SK-N-SH (cell line): Measurements from ENCODE around the gene MAPK10. TPM values are rescaled to one million over a fixed set of nuclear protein-coding genes. Genes with fewer than 3 reads are reported as not detected.

Experiments used
- CTCF ChIA-PET: fragments of 300-600, 350-600 bp; formaldehyde crosslinking; extraction: SDS; loops from one replicate; lab custom pipeline; 2021; lab: Yijun Ruan, JAX
- POLR2A ChIA-PET: fragments of 350-600 bp; sonication (Branson Sonifier 250); formaldehyde crosslinking; extraction: SDS; loops from one replicate; lab custom pipeline; 2020; ENCODE audit warnings: antibody characterized with exemption, inconsistent platforms; lab: Yijun Ruan, JAX
- DNase-seq: peaks from one replicate; pipeline ENCODE4 v3.0.0; 2012
- H2AFZ ChIP-seq: fragments of 200-600 bp; sonication (generic); 2 replicates; pipeline ENCODE4 v1.8.1; 2016; ENCODE audit warnings: antibody characterized with exemption, mild to moderate bottlenecking, low read depth
- H3F3A ChIP-seq: fragments of 200-600 bp; sonication (generic); replicated peaks from 2 replicates; pipeline ENCODE3; 2016; ENCODE audit warnings: antibody characterized with exemption, mild to moderate bottlenecking; ENCODE audit not compliant: insufficient read depth
- H3K27ac ChIP-seq, 2 experiments: fragments of 200-500 bp in 1 of 2; fragments of 200-600 bp in 1 of 2; sonication (Bioruptor generic) in 1 of 2; sonication (generic), shearing (Covaris generic) in 1 of 2; 2 replicates each; pipeline versions ENCODE4 v1.5.1 to v1.6.1; 2014 to 2016; ENCODE audit warnings: low read depth in 2 of 2, inconsistent platforms in 1 of 2, low read length in 1 of 2, mild to moderate bottlenecking in 1 of 2, mixed read lengths in 1 of 2
- H3K27me3 ChIP-seq: fragments of 200-600 bp; sonication (generic), shearing (Covaris generic); 2 replicates; pipeline ENCODE4 v1.6.1; 2016; ENCODE audit warnings: mixed run types; ENCODE audit not compliant: insufficient read depth
- H3K36me3 ChIP-seq, 2 experiments: fragments of 200-500 bp in 1 of 2; fragments of 200-600 bp in 1 of 2; sonication (Bioruptor generic) in 1 of 2; sonication (generic) in 1 of 2; replicated peaks in 1 of 2; 2 replicates each; pipeline versions ENCODE3 to v1.5.1; 2014 to 2016; ENCODE audit warnings: low read length in 1 of 2, mild to moderate bottlenecking in 1 of 2; ENCODE audit not compliant: insufficient read depth in 2 of 2, control insufficient read depth in 1 of 2
- H3K4me1 ChIP-seq, 2 experiments: fragments of 200-500 bp in 1 of 2; fragments of 200-600 bp in 1 of 2; sonication (Bioruptor generic) in 1 of 2; sonication (generic), shearing (Covaris generic) in 1 of 2; 2 replicates each; pipeline versions ENCODE4 v1.5.1 to v1.6.1; 2014 to 2016; ENCODE audit warnings: low read depth in 1 of 2, low read length in 1 of 2, mixed run types in 1 of 2; ENCODE audit not compliant: insufficient read depth in 2 of 2, control insufficient read depth in 1 of 2
- H3K4me2 ChIP-seq: fragments of 200-600 bp; sonication (generic), shearing (Covaris generic); 2 replicates; pipeline ENCODE4 v1.6.1; 2017; ENCODE audit warnings: mixed run types
- H3K4me3 ChIP-seq, 2 experiments: fragments of 200-500 bp in 1 of 2; fragments of 200-600 bp in 1 of 2; sonication (Bioruptor generic) in 1 of 2; sonication (generic), shearing (Covaris generic) in 1 of 2; 2 replicates each; pipeline versions ENCODE4 v1.5.1 to v1.8.1; 2014 to 2016; ENCODE audit warnings: low read depth in 2 of 2, inconsistent platforms in 1 of 2, low read length in 1 of 2, mild to moderate bottlenecking in 1 of 2, mixed read lengths in 1 of 2, moderate library complexity in 1 of 2
- H3K79me2 ChIP-seq: fragments of 200-600 bp; sonication (generic); 2 replicates; pipeline ENCODE4 v1.8.1; 2017; ENCODE audit warnings: mild to moderate bottlenecking; ENCODE audit not compliant: insufficient read depth
- H3K9ac ChIP-seq: fragments of 200-600 bp; sonication (generic); 2 replicates; pipeline ENCODE4 v1.6.1; 2017; ENCODE audit warnings: mixed run types
- H3K9me2 ChIP-seq: fragments of 200-600 bp; sonication (generic); 2 replicates; pipeline ENCODE4 v1.6.1; 2017; ENCODE audit warnings: mixed run types
- H3K9me3 ChIP-seq: fragments of 200-600 bp; sonication (generic); 2 replicates; pipeline ENCODE4 v1.6.1; 2017; ENCODE audit warnings: mixed run types, mild to moderate bottlenecking, moderate library complexity
- H4K20me1 ChIP-seq: fragments of 200-600 bp; sonication (generic); 2 replicates; pipeline ENCODE4 v1.6.1; 2017; ENCODE audit warnings: mild to moderate bottlenecking, mixed run types; ENCODE audit not compliant: insufficient read depth
- CTCF ChIP-seq: fragments of 200-600 bp; sonication (generic); IDR thresholded peaks from 2 replicates; pipeline ENCODE4 v1.6.1; 2017; ENCODE audit warnings: antibody characterized with exemption, mild to moderate bottlenecking, moderate library complexity
- EP300 ChIP-seq, 2 experiments: IDR thresholded peaks; 2 replicates each; pipeline versions ENCODE4 v1.4.0 to v1.6.1; 2012; ENCODE audit warnings: borderline replicate concordance in 1 of 2, low read depth in 1 of 2, low read length in 1 of 2
- EZH2phosphoT487 ChIP-seq: fragments of 200-600 bp; sonication (generic); IDR thresholded peaks from 2 replicates; pipeline ENCODE4 v1.6.1; 2017; ENCODE audit warnings: low read depth, mixed run types, mild to moderate bottlenecking, antibody characterized with exemption, moderate library complexity, borderline replicate concordance
- FOXM1 ChIP-seq: IDR thresholded peaks from 2 replicates; pipeline ENCODE4 v1.4.0; 2012; ENCODE audit warnings: low read depth, mild to moderate bottlenecking
- GATA2 ChIP-seq: sonication (generic); formaldehyde crosslinking; IDR thresholded peaks from 2 replicates; pipeline ENCODE4 v1.5.0; 2020; ENCODE audit warnings: mild to moderate bottlenecking, missing genetic modification reagents
- JUND ChIP-seq: IDR thresholded peaks from 2 replicates; pipeline ENCODE4 v1.4.0; 2012
- MAX ChIP-seq: IDR thresholded peaks from 2 replicates; pipeline ENCODE4 v1.4.0; 2012; ENCODE audit warnings: low read depth
- MEF2A ChIP-seq: IDR thresholded peaks from 2 replicates; pipeline ENCODE4 v1.4.0; 2012; ENCODE audit warnings: low read depth, borderline replicate concordance
- MXI1 ChIP-seq: IDR thresholded peaks from 2 replicates; pipeline ENCODE4 v1.6.1; 2012; ENCODE audit warnings: mild to moderate bottlenecking, low read depth, low read length, improper control_type of control experiment
- NRF1 ChIP-seq: IDR thresholded peaks from 2 replicates; pipeline ENCODE4 v1.6.1; 2012; ENCODE audit warnings: low read depth, mild to moderate bottlenecking, low read length
- PBX3 ChIP-seq: IDR thresholded peaks from 2 replicates; pipeline ENCODE4; 2012
- RAD21 ChIP-seq: IDR thresholded peaks from 2 replicates; pipeline ENCODE4 v1.6.1; 2012; ENCODE audit warnings: mild to moderate bottlenecking, low read length
- REST ChIP-seq: IDR thresholded peaks from 2 replicates; pipeline ENCODE4 v1.6.1; 2012; ENCODE audit warnings: mild to moderate bottlenecking, low read depth, low read length, moderate library complexity
- RFX5 ChIP-seq: IDR thresholded peaks from 2 replicates; pipeline ENCODE4 v1.6.1; 2012; ENCODE audit warnings: mild to moderate bottlenecking, improper control_type of control experiment, low read length
- RXRA ChIP-seq: IDR thresholded peaks from 2 replicates; pipeline ENCODE4 v1.4.0; 2012; ENCODE audit warnings: low read depth, mild to moderate bottlenecking, borderline replicate concordance
- TCF12 ChIP-seq: IDR thresholded peaks from 2 replicates; pipeline ENCODE4 v1.4.0; 2012
- YY1 ChIP-seq: IDR thresholded peaks from 2 replicates; pipeline ENCODE4 v1.4.0; 2012; ENCODE audit warnings: low read depth, mild to moderate bottlenecking
- WGBS: methylation state at CpG from one replicate; pipeline ENCODE4 v1.1.6; 2017; ENCODE audit warnings: low lambda C conversion rate; 5-methylcytosine and 5-hydroxymethylcytosine counted together
- polyA plus RNA-seq, 3 experiments: library from polyadenylated mRNA; depleted of rRNA; stranded (reverse); fragments of >200 nt; gene quantifications; 2 replicates each; pipeline ENCODE4 v1.2.3, GENCODE V29; 2012

The MAPK10 gene
- polyA plus RNA-seq, 1 of the 3 experiments (the other 2 are of a cell fraction) = 8.1 TPM

- Histone ChIP-seq H3K36me3 (no peaks in the 10 kb centered on the region), H3K27ac (no peak overlapping the region), H3K27me3 (no peaks in the 10 kb centered on the region), H3K4me3 (no peak overlapping the region), H3K9me2 (no peaks in the 10 kb centered on the region), H3K4me1 (no peaks in the 10 kb centered on the region), H4K20me1 (no peaks in the 10 kb centered on the region), H2AFZ (no peak overlapping the region), H3K9ac (no peak overlapping the region), H3F3A (no peaks in the 10 kb centered on the region), H3K4me2 (no peak overlapping the region), H3K9me3 (no peaks in the 10 kb centered on the region), H3K79me2 (no peaks in the 10 kb centered on the region)
- DNase-seq = no peak
- POLR2A ChIA-PET = no interaction called here
- TF ChIP-seq YY1 (no peak), CTCF (no peak), RXRA (no peak), MXI1 (no peak), JUND (no peak), REST (no peak), TCF12 (no peak), RFX5 (no peak), MAX (no peak), GATA2 (CRISPR knock-in tag) (no peak), EZH2phosphoT487 (no peak), NRF1 (no peak), RAD21 (no peak)
- CTCF ChIA-PET = no interaction called here
- WGBS = 91% methylated on average over 2 of the region's 2 CpGs
Observed at GRCh38 chr4:86203176-86203575, 156.7 kb downstream of the MAPK10 start.

- POLR2A ChIA-PET = no interaction called here
- no peak overlapping the region for H3K4me2 ChIP-seq
- no peaks in the 10 kb centered on the region for H3K27me3 ChIP-seq
- H2AFZ ChIP-seq = no peak overlapping the region
- H4K20me1 ChIP-seq = no peaks in the 10 kb centered on the region
- H3K9ac ChIP-seq = no peak overlapping the region
- no peak for DNase-seq
- H3K9me3 ChIP-seq = peaks cover 5% of the 10 kb centered on the region
- TF ChIP-seq TCF12 (peak; percentile 38; the same call in 1 of the 2 replicates), MEF2A (no peak), EP300 (IDR thresholded peaks at IDR 0.05; ENCODE audit: borderline replicate concordance in 1 of 2, low read depth in 1 of 2, low read length in 1 of 2) (peak in 1 of 2 experiments; percentile 42; a peak in 1 of 4 replicates), PBX3 (peak; percentile 44), FOXM1 (no peak)
- TF ChIP-seq, all 33 proteins: peak for 3
- WGBS = 91% methylated on average over 1 of the region's 1 CpG
- Histone ChIP-seq H3K4me3 (no peak overlapping the region), H3K4me1 (no peaks in the 10 kb centered on the region; a peak in 2 of 4 replicates), H3K27ac (peak overlapping the region in 1 of 2 experiments; percentile 30; a peak in 1 of 4 replicates), H3K36me3 (no peaks in the 10 kb centered on the region), H3K79me2 (no peaks in the 10 kb centered on the region), H3F3A (peaks cover 6% of the 10 kb centered on the region), H3K9me2 (no peaks in the 10 kb centered on the region)
- CTCF ChIA-PET = no interaction called here
Observed at GRCh38 chr4:86185659-86186058, 174.2 kb downstream of the MAPK10 start.
